Body of pancreas (tissue), 4 donors: ENCODE measurements around the gene MMP11.

Experiments used
- POLR2A ChIP-seq, 3 donors: fragments of 450-650 bp; IDR thresholded peaks; one replicate each; pipeline ENCODE4 v1.6.1; 2016; ENCODE audit warnings: antibody characterized with exemption in 3 of 3, mild to moderate bottlenecking in 2 of 3
- TF ChIP-seq, protein P1 (sequence below), 7 experiments: fragments of 450-650 bp in 4 of 7; fragments of 200-600 bp in 3 of 7; sonication (generic) in 3 of 7; IDR thresholded peaks; one replicate each; pipeline ENCODE4 v1.5.1; 2016 to 2019; ENCODE audit warnings: antibody characterized with exemption in 7 of 7

GRCh38 chr22:23767303-23767672, 5.4 kb upstream of the MMP11 start:
- TF ChIP-seq, protein P1, sequence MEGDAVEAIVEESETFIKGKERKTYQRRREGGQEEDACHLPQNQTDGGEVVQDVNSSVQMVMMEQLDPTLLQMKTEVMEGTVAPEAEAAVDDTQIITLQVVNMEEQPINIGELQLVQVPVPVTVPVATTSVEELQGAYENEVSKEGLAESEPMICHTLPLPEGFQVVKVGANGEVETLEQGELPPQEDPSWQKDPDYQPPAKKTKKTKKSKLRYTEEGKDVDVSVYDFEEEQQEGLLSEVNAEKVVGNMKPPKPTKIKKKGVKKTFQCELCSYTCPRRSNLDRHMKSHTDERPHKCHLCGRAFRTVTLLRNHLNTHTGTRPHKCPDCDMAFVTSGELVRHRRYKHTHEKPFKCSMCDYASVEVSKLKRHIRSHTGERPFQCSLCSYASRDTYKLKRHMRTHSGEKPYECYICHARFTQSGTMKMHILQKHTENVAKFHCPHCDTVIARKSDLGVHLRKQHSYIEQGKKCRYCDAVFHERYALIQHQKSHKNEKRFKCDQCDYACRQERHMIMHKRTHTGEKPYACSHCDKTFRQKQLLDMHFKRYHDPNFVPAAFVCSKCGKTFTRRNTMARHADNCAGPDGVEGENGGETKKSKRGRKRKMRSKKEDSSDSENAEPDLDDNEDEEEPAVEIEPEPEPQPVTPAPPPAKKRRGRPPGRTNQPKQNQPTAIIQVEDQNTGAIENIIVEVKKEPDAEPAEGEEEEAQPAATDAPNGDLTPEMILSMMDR (IDR thresholded peaks at IDR 0.05): no peak
- TF ChIP-seq POLR2A (IDR thresholded peaks at IDR 0.05): no peak
